HCT116 (cell line): ENCODE measurements around the gene INSR. TPM values are rescaled to one million over a fixed set of nuclear protein-coding genes. Genes with fewer than 3 reads are reported as not detected.
A peak's percentile ranks its signal among the peaks of the same experiment; 100 is the strongest.

Experiments used
- ATAC-seq: fragments of 200-7000 bp; cut with Tn5 transposase; 2 replicates; pipeline ENCODE4 v1.9.1; 2020; ENCODE audit warnings: mild to moderate bottlenecking, moderate library complexity
- BruUV-seq: library from RNA; stranded (reverse); fragments of 400-500 nt; replicated peaks from 2 replicates; lab custom pipeline; 2021; lab: Mats Ljungman, UMichigan
- CTCF ChIA-PET: fragments of 300-600 bp; sonication (Branson Sonifier 250); formaldehyde crosslinking; loops from one replicate; lab custom pipeline; 2021; ENCODE audit warnings: antibody characterized with exemption; lab: Charles Lee
- POLR2A ChIA-PET: fragments of 300-600, 350-600 bp; sonication (Branson Sonifier 250); formaldehyde crosslinking; loops from one replicate; lab custom pipeline; 2021; ENCODE audit warnings: antibody characterized with exemption; lab: Charles Lee
- RAD21 ChIA-PET, 2 experiments: fragments of 300-600 bp; sonication (Branson Sonifier 250); formaldehyde crosslinking; loops; one replicate each; lab custom pipeline; 2023; ENCODE audit warnings: low total read pairs in 2 of 2; ENCODE audit not compliant: uncharacterized antibody in 2 of 2, unreplicated experiment in 2 of 2, low non-redundant PET in 1 of 2; lab: Charles Lee
- DNase-seq: peaks from one replicate; pipeline ENCODE4 v3.0.0-alpha.2; 2010; ENCODE audit warnings: low read depth, low spot score
- H2AFZ ChIP-seq: fragments of 200-600 bp; shearing (Covaris generic), sonication (generic); 2 replicates; pipeline ENCODE4 v1.6.1; 2017; ENCODE audit warnings: low read depth, mixed run types, mixed read lengths, antibody characterized with exemption, low read length; ENCODE audit not compliant: poor library complexity, severe bottlenecking
- H3K27ac ChIP-seq: 2 replicates; pipeline ENCODE4 v1.5.1; 2012; ENCODE audit warnings: low read depth, low read length
- H3K27me3 ChIP-seq: fragments of 200-600 bp; sonication (generic); 2 replicates; pipeline ENCODE4 v1.6.1; 2016; ENCODE audit warnings: mixed run types, low read length, mixed read lengths; ENCODE audit not compliant: insufficient read depth
- H3K36me3 ChIP-seq, 2 experiments: fragments of 200-500 bp in 1 of 2; fragments of 200-600 bp in 1 of 2; sonication (Bioruptor generic) in 1 of 2; sonication (generic) in 1 of 2; 2 replicates each; pipeline versions ENCODE4 v1.5.1 to v1.6.1; 2014 to 2016; ENCODE audit warnings: low read length in 2 of 2, inconsistent platforms in 1 of 2, mixed read lengths in 1 of 2, mixed run types in 1 of 2; ENCODE audit not compliant: insufficient read depth in 2 of 2, control insufficient read depth in 1 of 2
- H3K4me1 ChIP-seq, 2 experiments: fragments of 200-600 bp in 1 of 2; sonication (generic) in 1 of 2; 2 replicates each; pipeline versions ENCODE4 v1.5.1 to v1.6.1; 2012 to 2017; ENCODE audit warnings: low read length in 2 of 2, inconsistent platforms in 1 of 2, mild to moderate bottlenecking in 1 of 2, mixed read lengths in 1 of 2, mixed run types in 1 of 2, moderate library complexity in 1 of 2; ENCODE audit not compliant: insufficient read depth in 2 of 2, control insufficient read depth in 1 of 2
- H3K4me2 ChIP-seq: fragments of 200-600 bp; sonication (generic); 2 replicates; pipeline ENCODE4 v1.6.1; 2017; ENCODE audit warnings: mixed run types, low read length, mixed read lengths
- H3K4me3 ChIP-seq, 2 experiments: fragments of 200-600 bp in 1 of 2; sonication (generic) in 1 of 2; replicated peaks in 1 of 2; 2 replicates each; pipeline ENCODE4 v1.5.1; 2011 to 2016; ENCODE audit warnings: low read length in 2 of 2, control low read depth in 1 of 2, low read depth in 1 of 2, mild to moderate bottlenecking in 1 of 2, mixed read lengths in 1 of 2, mixed run types in 1 of 2
- H3K79me2 ChIP-seq: fragments of 200-600 bp; sonication (generic); 2 replicates; pipeline ENCODE4 v1.6.1; 2017; ENCODE audit warnings: mild to moderate bottlenecking, mixed run types, low read length, moderate library complexity, mixed read lengths; ENCODE audit not compliant: insufficient read depth
- H3K9ac ChIP-seq: fragments of 200-600 bp; sonication (generic); 2 replicates; pipeline ENCODE4 v1.6.1; 2016; ENCODE audit warnings: low read length, mixed read lengths
- H3K9me2 ChIP-seq: fragments of 200-600 bp; sonication (generic), shearing (Covaris generic); 2 replicates; pipeline ENCODE4 v1.6.1; 2017; ENCODE audit warnings: mixed run types, mild to moderate bottlenecking, moderate library complexity; ENCODE audit not compliant: insufficient read depth
- H3K9me3 ChIP-seq, 2 experiments: fragments of 200-500 bp in 1 of 2; fragments of 200-600 bp in 1 of 2; sonication (Bioruptor generic) in 1 of 2; sonication (generic) in 1 of 2; 2 replicates each; pipeline ENCODE4 v1.6.1; 2014 to 2017; ENCODE audit warnings: low read length in 2 of 2, mixed read lengths in 2 of 2, inconsistent platforms in 1 of 2, low read depth in 1 of 2, mild to moderate bottlenecking in 1 of 2, mixed run types in 1 of 2, moderate library complexity in 1 of 2; ENCODE audit not compliant: control insufficient read depth in 1 of 2, insufficient read depth in 1 of 2
- H4K20me1 ChIP-seq: fragments of 200-600 bp; sonication (generic), shearing (Covaris generic); 2 replicates; pipeline ENCODE4 v1.6.1; 2017; ENCODE audit warnings: mixed run types, mild to moderate bottlenecking, moderate library complexity; ENCODE audit not compliant: insufficient read depth
- CBX3 ChIP-seq: IDR thresholded peaks from 2 replicates; pipeline ENCODE4 v1.6.1; 2012; ENCODE audit warnings: low read depth
- ELF1 ChIP-seq: IDR thresholded peaks from 2 replicates; pipeline ENCODE4 v1.6.1; 2012; ENCODE audit warnings: low read depth, borderline replicate concordance
- EZH2 ChIP-seq: fragments of 200-600 bp; sonication (generic); IDR thresholded peaks from 2 replicates; pipeline ENCODE4 v1.6.1; 2017; ENCODE audit warnings: antibody characterized with exemption, mixed run types
- EZH2phosphoT487 ChIP-seq: fragments of 200-600 bp; IDR thresholded peaks from 2 replicates; pipeline ENCODE4 v1.6.1; 2018; ENCODE audit warnings: antibody characterized with exemption, borderline replicate concordance
- FOSL1 ChIP-seq: IDR thresholded peaks from 2 replicates; pipeline ENCODE4 v1.6.1; 2012; ENCODE audit warnings: low read depth
- JUND ChIP-seq: IDR thresholded peaks from 2 replicates; pipeline ENCODE4 v1.6.1; 2012
- RAD21 ChIP-seq: IDR thresholded peaks from 2 replicates; pipeline ENCODE4 v1.6.1; 2012; ENCODE audit warnings: low read depth, mild to moderate bottlenecking
- SIN3A ChIP-seq: IDR thresholded peaks from 2 replicates; pipeline ENCODE4 v1.6.1; 2012; ENCODE audit warnings: low read depth
- SP1 ChIP-seq: IDR thresholded peaks from 2 replicates; pipeline ENCODE4 v1.6.1; 2012; ENCODE audit warnings: low read depth
- TCF7L2 ChIP-seq: IDR thresholded peaks from 2 replicates; pipeline ENCODE4 v1.7.0; 2011; ENCODE audit warnings: borderline replicate concordance, inconsistent platforms; ENCODE audit not compliant: insufficient read depth, insufficient read length; ENCODE audit errors: extremely low read depth
- YY1 ChIP-seq: IDR thresholded peaks from 2 replicates; pipeline ENCODE4 v1.6.1; 2011; ENCODE audit warnings: low read length, low read depth, moderate library complexity, mild to moderate bottlenecking; ENCODE audit not compliant: insufficient replicate concordance; ENCODE audit errors: extremely low read depth
- ZFX ChIP-seq: fragments of 450-650 bp; IDR thresholded peaks from 2 replicates; pipeline ENCODE4 v1.6.1; 2017
- ZNF274 ChIP-seq: fragments of 200-500 bp; sonication (Bioruptor generic); IDR thresholded peaks from 2 replicates; pipeline ENCODE4 v1.6.1; 2014; ENCODE audit warnings: mild to moderate bottlenecking, low read depth, low read length, inconsistent platforms
- intact Hi-C: fragments of 100-400 bp; cut with micrococcal nuclease; formaldehyde crosslinking; loops from 2 replicates; pipeline ENCODE4 v1.10.0; 2022
- total RNA-seq: library from RNA; stranded (reverse); gene quantifications from one replicate; pipeline ENCODE4 v1.2.1, GENCODE V29; 2021; ENCODE audit not compliant: unreplicated experiment
- TF ChIP-seq, protein P1 (sequence below), 3 experiments: fragments of 200-600 bp in 1 of 3; sonication (generic) in 1 of 3; IDR thresholded peaks in 2 of 3; conservative IDR thresholded peaks in 1 of 3; 2 replicates each; pipeline ENCODE4 v1.5.1; 2012 to 2017; ENCODE audit warnings: low read depth in 2 of 3, low read length in 2 of 3, antibody characterized with exemption in 1 of 3, borderline replicate concordance in 1 of 3, control low read depth in 1 of 3, mild to moderate bottlenecking in 1 of 3, mixed read lengths in 1 of 3, mixed run types in 1 of 3, moderate library complexity in 1 of 3; ENCODE audit not compliant: insufficient read depth in 1 of 3
- TF ChIP-seq, protein P2 (sequence below): IDR thresholded peaks from 2 replicates; pipeline ENCODE4 v1.6.1; 2012; ENCODE audit warnings: low read depth
- TF ChIP-seq, protein P3 (sequence below): IDR thresholded peaks from 2 replicates; pipeline ENCODE4 v1.6.1; 2012

INSR gene
- total RNA-seq, 1 experiment from 2014 or later, result 25.4 TPM

DNA sequence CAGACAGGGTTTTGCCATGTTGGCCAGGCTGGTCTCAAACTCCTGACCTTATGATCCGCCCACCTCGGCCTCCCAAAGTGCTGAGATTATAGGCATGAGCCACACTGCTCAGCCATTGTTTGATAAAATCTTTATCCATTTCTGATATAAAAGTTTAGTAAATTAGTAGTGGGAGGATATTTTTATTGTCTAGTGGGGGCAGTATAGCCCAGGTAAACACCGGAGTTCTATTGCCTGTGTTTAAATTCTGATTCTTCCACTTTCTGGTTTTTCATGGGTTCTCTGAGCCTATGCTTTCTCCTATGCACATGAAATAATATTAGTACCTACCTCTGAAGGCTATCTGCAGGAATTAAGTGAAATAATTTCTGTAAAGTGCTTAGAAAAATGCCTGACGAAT lies 34.4 kb upstream of the INSR start:
- no peak overlapping the region for H3K4me3 ChIP-seq
- no peaks in the 10 kb centered on the region for H4K20me1 ChIP-seq
- no peaks in the 10 kb centered on the region for H3K79me2 ChIP-seq
- H3K4me2 ChIP-seq, result no peak overlapping the region
- H3K36me3 ChIP-seq, result no peaks in the 10 kb centered on the region
- RAD21 ChIA-PET, result interaction anchor here in 1 of 2 experiments (0.6 kb wide), 1 partner anchor 748 kb away, joined by 3 read pairs; no protein-coding TSS in a partner anchor
- no peaks in the 10 kb centered on the region for H3K27me3 ChIP-seq
- ATAC-seq, result no peak
- BruUV-seq, result no TSS peak
- no peaks in the 10 kb centered on the region for H3K9me2 ChIP-seq
- no peaks in the 10 kb centered on the region for H3K4me1 ChIP-seq
- POLR2A ChIA-PET, result no interaction called here
- H3K9ac ChIP-seq, result no peak overlapping the region
- H3K27ac ChIP-seq, result no peak overlapping the region
- TF ChIP-seq, protein P1, sequence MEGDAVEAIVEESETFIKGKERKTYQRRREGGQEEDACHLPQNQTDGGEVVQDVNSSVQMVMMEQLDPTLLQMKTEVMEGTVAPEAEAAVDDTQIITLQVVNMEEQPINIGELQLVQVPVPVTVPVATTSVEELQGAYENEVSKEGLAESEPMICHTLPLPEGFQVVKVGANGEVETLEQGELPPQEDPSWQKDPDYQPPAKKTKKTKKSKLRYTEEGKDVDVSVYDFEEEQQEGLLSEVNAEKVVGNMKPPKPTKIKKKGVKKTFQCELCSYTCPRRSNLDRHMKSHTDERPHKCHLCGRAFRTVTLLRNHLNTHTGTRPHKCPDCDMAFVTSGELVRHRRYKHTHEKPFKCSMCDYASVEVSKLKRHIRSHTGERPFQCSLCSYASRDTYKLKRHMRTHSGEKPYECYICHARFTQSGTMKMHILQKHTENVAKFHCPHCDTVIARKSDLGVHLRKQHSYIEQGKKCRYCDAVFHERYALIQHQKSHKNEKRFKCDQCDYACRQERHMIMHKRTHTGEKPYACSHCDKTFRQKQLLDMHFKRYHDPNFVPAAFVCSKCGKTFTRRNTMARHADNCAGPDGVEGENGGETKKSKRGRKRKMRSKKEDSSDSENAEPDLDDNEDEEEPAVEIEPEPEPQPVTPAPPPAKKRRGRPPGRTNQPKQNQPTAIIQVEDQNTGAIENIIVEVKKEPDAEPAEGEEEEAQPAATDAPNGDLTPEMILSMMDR (IDR thresholded peaks at IDR 0.05 in 2 of 3, conservative IDR thresholded peaks at IDR 0.05 in 1 of 3; ENCODE audit: borderline replicate concordance in 1 of 3, insufficient read depth in 1 of 3, low read depth in 2 of 3, low read length in 2 of 3), result no peak; a peak in 1 of 6 replicates
- no peak for TF ChIP-seq ZNF274
- TF ChIP-seq CBX3, result no peak
- TF ChIP-seq RAD21, result peak; percentile 23; the same call in 1 of the 2 replicates
- TF ChIP-seq, all 23 proteins: peak for 1
- CTCF ChIA-PET, result interaction anchor here (1.4 kb wide), 1 partner anchor 11 kb away, joined by 6 read pairs; no protein-coding TSS in a partner anchor
- intact Hi-C loops, result no loop called here
- Histone ChIP-seq H2AFZ (no peak overlapping the region), H3K9me3 (no peaks in the 10 kb centered on the region)
- DNase-seq, result no peak

DNA sequence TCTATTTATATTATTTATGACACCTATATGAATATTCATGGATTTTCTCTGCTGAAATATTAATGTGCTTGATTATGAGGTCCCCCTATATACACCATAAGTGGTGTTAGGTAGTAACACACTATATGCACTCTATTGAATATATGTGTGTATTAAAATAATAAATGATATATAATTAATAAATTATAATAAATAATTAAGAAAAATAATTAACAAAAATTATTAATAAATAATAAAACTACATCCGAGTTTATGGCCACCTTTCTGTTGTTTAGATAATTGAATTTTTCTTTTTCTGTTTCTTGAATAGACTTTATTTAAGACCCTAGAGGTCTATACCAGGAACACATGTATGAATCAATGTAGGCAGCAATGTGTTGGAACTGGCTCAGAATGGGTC lies 33.6 kb upstream of the INSR start:
- Histone ChIP-seq H3K4me1 (no peaks in the 10 kb centered on the region), H3K9me2 (no peaks in the 10 kb centered on the region), H3K27ac (no peak overlapping the region), H3K36me3 (no peaks in the 10 kb centered on the region), H3K79me2 (no peaks in the 10 kb centered on the region), H3K4me2 (no peak overlapping the region), H4K20me1 (no peaks in the 10 kb centered on the region), H3K9me3 (no peaks in the 10 kb centered on the region), H3K4me3 (no peak overlapping the region), H2AFZ (no peak overlapping the region), H3K27me3 (no peaks in the 10 kb centered on the region), H3K9ac (no peak overlapping the region)
- no peak for ATAC-seq
- no peak for DNase-seq
- CTCF ChIA-PET, result no interaction called here
- BruUV-seq, result no TSS peak
- POLR2A ChIA-PET, result no interaction called here
- RAD21 ChIA-PET, result no interaction called here
- intact Hi-C loops, result no loop called here
- no peak for TF ChIP-seq EZH2
- no peak for TF ChIP-seq ZNF274
- TF ChIP-seq ZFX, result no peak
- no peak for TF ChIP-seq YY1
- TF ChIP-seq SP1, result no peak
- no peak for TF ChIP-seq FOSL1
- TF ChIP-seq ELF1, result no peak
- no peak for TF ChIP-seq RAD21
- no peak for TF ChIP-seq EZH2phosphoT487
- TF ChIP-seq TCF7L2, result no peak
- TF ChIP-seq, protein P2, sequence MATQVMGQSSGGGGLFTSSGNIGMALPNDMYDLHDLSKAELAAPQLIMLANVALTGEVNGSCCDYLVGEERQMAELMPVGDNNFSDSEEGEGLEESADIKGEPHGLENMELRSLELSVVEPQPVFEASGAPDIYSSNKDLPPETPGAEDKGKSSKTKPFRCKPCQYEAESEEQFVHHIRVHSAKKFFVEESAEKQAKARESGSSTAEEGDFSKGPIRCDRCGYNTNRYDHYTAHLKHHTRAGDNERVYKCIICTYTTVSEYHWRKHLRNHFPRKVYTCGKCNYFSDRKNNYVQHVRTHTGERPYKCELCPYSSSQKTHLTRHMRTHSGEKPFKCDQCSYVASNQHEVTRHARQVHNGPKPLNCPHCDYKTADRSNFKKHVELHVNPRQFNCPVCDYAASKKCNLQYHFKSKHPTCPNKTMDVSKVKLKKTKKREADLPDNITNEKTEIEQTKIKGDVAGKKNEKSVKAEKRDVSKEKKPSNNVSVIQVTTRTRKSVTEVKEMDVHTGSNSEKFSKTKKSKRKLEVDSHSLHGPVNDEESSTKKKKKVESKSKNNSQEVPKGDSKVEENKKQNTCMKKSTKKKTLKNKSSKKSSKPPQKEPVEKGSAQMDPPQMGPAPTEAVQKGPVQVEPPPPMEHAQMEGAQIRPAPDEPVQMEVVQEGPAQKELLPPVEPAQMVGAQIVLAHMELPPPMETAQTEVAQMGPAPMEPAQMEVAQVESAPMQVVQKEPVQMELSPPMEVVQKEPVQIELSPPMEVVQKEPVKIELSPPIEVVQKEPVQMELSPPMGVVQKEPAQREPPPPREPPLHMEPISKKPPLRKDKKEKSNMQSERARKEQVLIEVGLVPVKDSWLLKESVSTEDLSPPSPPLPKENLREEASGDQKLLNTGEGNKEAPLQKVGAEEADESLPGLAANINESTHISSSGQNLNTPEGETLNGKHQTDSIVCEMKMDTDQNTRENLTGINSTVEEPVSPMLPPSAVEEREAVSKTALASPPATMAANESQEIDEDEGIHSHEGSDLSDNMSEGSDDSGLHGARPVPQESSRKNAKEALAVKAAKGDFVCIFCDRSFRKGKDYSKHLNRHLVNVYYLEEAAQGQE, result no peak
- TF ChIP-seq, protein P3, sequence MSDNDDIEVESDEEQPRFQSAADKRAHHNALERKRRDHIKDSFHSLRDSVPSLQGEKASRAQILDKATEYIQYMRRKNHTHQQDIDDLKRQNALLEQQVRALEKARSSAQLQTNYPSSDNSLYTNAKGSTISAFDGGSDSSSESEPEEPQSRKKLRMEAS, result no peak
- TF ChIP-seq SIN3A, result no peak
- TF ChIP-seq JUND, result no peak
